PC-9 (cell line): Measurements from ENCODE around the gene PTGIR. TPM values are rescaled to one million over a fixed set of nuclear protein-coding genes. Genes with fewer than 3 reads are reported as not detected.
A peak's percentile ranks its signal among the peaks of the same experiment; 100 is the strongest.

Source experiments
- BruUV-seq: library from RNA; stranded (reverse); fragments of 400-500 nt; replicated peaks from 2 replicates; lab custom pipeline; 2021; lab: Mats Ljungman, UMichigan
- CTCF ChIA-PET: fragments of 300-600 bp; sonication (Branson Sonifier 250); formaldehyde crosslinking; loops from one replicate; lab custom pipeline; 2022; ENCODE audit warnings: antibody characterized with exemption; lab: Charles Lee
- POLR2A ChIA-PET: fragments of 300-600 bp; sonication (Branson Sonifier 250); formaldehyde crosslinking; loops from one replicate; lab custom pipeline; 2022; ENCODE audit warnings: antibody characterized with exemption; ENCODE audit not compliant: unreplicated experiment; lab: Charles Lee
- DNase-seq, 2 experiments: peaks; one replicate each; pipeline versions ENCODE4 v3.0.0 to v3.0.0-alpha.2; 2015 to 2022; ENCODE audit warnings: mixed read lengths in 1 of 2
- H2AFZ ChIP-seq: fragments of 200-600 bp; sonication (generic); 2 replicates; pipeline ENCODE4 v1.8.1; 2017; ENCODE audit warnings: antibody characterized with exemption
- H3F3A ChIP-seq: fragments of 200-600 bp; sonication (generic); 2 replicates; pipeline ENCODE4 v1.8.1; 2017; ENCODE audit warnings: antibody characterized with exemption, mild to moderate bottlenecking, low read depth; ENCODE audit not compliant: insufficient read depth
- H3K27ac ChIP-seq: fragments of 200-600 bp; sonication (generic); 2 replicates; pipeline ENCODE4 v1.6.1; 2016; ENCODE audit warnings: mixed run types
- H3K27me3 ChIP-seq: fragments of 200-600 bp; sonication (generic); 2 replicates; pipeline ENCODE4 v1.6.1; 2016; ENCODE audit warnings: low read depth, mixed run types; ENCODE audit not compliant: insufficient read depth
- H3K36me3 ChIP-seq: fragments of 200-600 bp; sonication (generic); 2 replicates; pipeline ENCODE4 v1.6.1; 2016; ENCODE audit warnings: low read depth, mixed run types
- H3K4me1 ChIP-seq: fragments of 200-600 bp; sonication (generic); replicated peaks from 2 replicates; pipeline ENCODE4 v1.6.1; 2016; ENCODE audit warnings: mixed run types; ENCODE audit not compliant: insufficient read depth
- H3K4me2 ChIP-seq: fragments of 200-600 bp; sonication (generic); 2 replicates; pipeline ENCODE4 v1.6.1; 2017; ENCODE audit warnings: mixed run types
- H3K4me3 ChIP-seq: fragments of 200-600 bp; sonication (generic); 2 replicates; pipeline ENCODE4 v1.6.1; 2016; ENCODE audit warnings: mixed run types
- H3K79me2 ChIP-seq: fragments of 200-600 bp; sonication (generic); 2 replicates; pipeline ENCODE4 v1.6.1; 2017; ENCODE audit warnings: low read depth, mixed run types
- H3K9me2 ChIP-seq: fragments of 200-600 bp; sonication (generic); 2 replicates; pipeline ENCODE4 v1.8.1; 2017; ENCODE audit warnings: mild to moderate bottlenecking; ENCODE audit not compliant: insufficient read depth
- H3K9me3 ChIP-seq: fragments of 200-600 bp; sonication (generic); 2 replicates; pipeline ENCODE4 v1.8.1; 2016; ENCODE audit warnings: low read depth; ENCODE audit not compliant: insufficient read depth
- H4K20me1 ChIP-seq: fragments of 200-600 bp; sonication (generic); 2 replicates; pipeline ENCODE4 v1.8.1; 2017; ENCODE audit not compliant: insufficient read depth
- CTCF ChIP-seq: fragments of 200-600 bp; sonication (generic); conservative IDR thresholded peaks from 2 replicates; pipeline ENCODE4 v1.6.1; 2017; ENCODE audit warnings: mixed run types, antibody characterized with exemption, mild to moderate bottlenecking, moderate library complexity
- EZH2 ChIP-seq: fragments of 200-600 bp; sonication (generic); IDR thresholded peaks from 2 replicates; pipeline ENCODE4 v1.8.0; 2017; ENCODE audit warnings: antibody characterized with exemption, low read depth
- intact Hi-C: fragments of 100-400 bp; cut with micrococcal nuclease; formaldehyde crosslinking; loops from one replicate; pipeline ENCODE4 v1.10.0; 2022; ENCODE audit not compliant: unreplicated experiment
- total RNA-seq: library from RNA; stranded (reverse); gene quantifications from 2 replicates; pipeline ENCODE4 v1.2.3, GENCODE V29; 2021

The PTGIR gene
- total RNA-seq, 1 experiment from 2014 or later, result 0.28 TPM

GRCh38 chr19:46665072-46665471 is 40.2 kb upstream of the PTGIR start:
- peaks cover 13% of the 10 kb centered on the region for H3F3A ChIP-seq
- H3K9me3 ChIP-seq, result no peaks in the 10 kb centered on the region
- H3K4me3 ChIP-seq, result no peak overlapping the region
- H2AFZ ChIP-seq, result no peak overlapping the region
- H3K9me2 ChIP-seq, result no peaks in the 10 kb centered on the region
- DNase-seq, result no peak
- no peak overlapping the region for H3K27ac ChIP-seq
- ChIA-PET POLR2A (no interaction called here), CTCF (interaction anchor here (0.6 kb wide), 1 partner anchor 150 kb away, joined by 7 read pairs; no protein-coding TSS in a partner anchor)
- peaks cover 7% of the 10 kb centered on the region for H3K27me3 ChIP-seq
- H3K4me2 ChIP-seq, result no peak overlapping the region
- H3K79me2 ChIP-seq, result no peaks in the 10 kb centered on the region
- H3K4me1 ChIP-seq, result peaks cover 5% of the 10 kb centered on the region
- TF ChIP-seq CTCF (no peak), EZH2 (no peak)
- BruUV-seq, result no TSS peak
- H4K20me1 ChIP-seq, result no peaks in the 10 kb centered on the region; the same call in 1 of the 2 replicates
- H3K36me3 ChIP-seq, result no peaks in the 10 kb centered on the region
- intact Hi-C loops, result no loop called here

- H3K4me1 ChIP-seq, result peaks cover 12% of the 10 kb centered on the region
- POLR2A ChIA-PET, result interaction anchor here (0.5 to 0.8 kb wide), 2 partner anchors 582 to 621 kb away, joined by 3 to 16 read pairs; no protein-coding TSS in a partner anchor
- DNase-seq, result peak; percentile 80 to 81
- intact Hi-C loops, result loop anchor here (1.0 kb wide), 3 partner anchors 28 to 133 kb away; no protein-coding TSS in a partner anchor
- H3K27ac ChIP-seq, result no peak overlapping the region
- no peak overlapping the region for H2AFZ ChIP-seq
- H3K9me2 ChIP-seq, result no peaks in the 10 kb centered on the region
- H3K27me3 ChIP-seq, result peaks cover 31% of the 10 kb centered on the region
- peaks cover 17% of the 10 kb centered on the region for H3F3A ChIP-seq
- CTCF ChIA-PET, result interaction anchor here (0.6 to 2.0 kb wide), 9 partner anchors 31 to 158 kb away, joined by 3 to 32 read pairs (median 4); no protein-coding TSS in a partner anchor
- no peaks in the 10 kb centered on the region for H3K36me3 ChIP-seq
- no peak for TF ChIP-seq EZH2
- TF ChIP-seq CTCF, result peak; percentile 93
- peak overlapping the region; percentile 89 for H3K4me2 ChIP-seq
- H4K20me1 ChIP-seq, result no peaks in the 10 kb centered on the region; the same call in 1 of the 2 replicates
- peak overlapping the region; percentile 54 for H3K4me3 ChIP-seq
- BruUV-seq, result no TSS peak
- no peaks in the 10 kb centered on the region for H3K9me3 ChIP-seq
- no peaks in the 10 kb centered on the region for H3K79me2 ChIP-seq
Observed at GRCh38 chr19:46661735-46662592, 37.1 kb upstream of the PTGIR start.

GRCh38 chr19:46661020-46661731 is 36.3 kb upstream of the PTGIR start, which contains the start of gene DACT3:
Gene DACT3, minus strand, starts transcription at chr19:46661182. Its CDS starts 118 bp downstream, at chr19:46661064.
- peak; percentile 99 to 100 for DNase-seq
- intact Hi-C loops, result loop anchor here (1.0 kb wide), 1 partner anchor 27 kb away; no protein-coding TSS in a partner anchor
- TF ChIP-seq EZH2 (no peak), CTCF (no peak)
- Histone ChIP-seq H3K79me2 (no peaks in the 10 kb centered on the region), H2AFZ (peak within 1 kb of the TSS; percentile 66), H3K4me1 (peaks cover 12% of the 10 kb centered on the region), H3K27me3 (peaks cover 31% of the 10 kb centered on the region), H3K36me3 (no peaks in the 10 kb centered on the region), H4K20me1 (no peaks in the 10 kb centered on the region; the same call in 1 of the 2 replicates), H3K4me3 (peak within 1 kb of the TSS; percentile 59), H3K9me3 (no peaks in the 10 kb centered on the region), H3F3A (peaks cover 17% of the 10 kb centered on the region), H3K4me2 (peak within 1 kb of the TSS; percentile 93), H3K9me2 (no peaks in the 10 kb centered on the region), H3K27ac (no peak within 1 kb of the TSS)
- no TSS peak for BruUV-seq
- ChIA-PET POLR2A (interaction anchor here (0.6 to 0.8 kb wide), 4 partner anchors 55 to 1826 kb away, joined by 3 to 16 read pairs (median 3); no protein-coding TSS in a partner anchor), CTCF (interaction anchor here (0.6 to 2.0 kb wide), 12 partner anchors 30 to 595 kb away, joined by 3 to 32 read pairs (median 4); no protein-coding TSS in a partner anchor)
